Measurements from ENCODE around the gene PDE6B. TPM values are rescaled to one million over a fixed set of nuclear protein-coding genes. Genes with fewer than 3 reads are reported as not detected.
A peak's percentile ranks its signal among the peaks of the same experiment; 100 is the strongest.

The PDE6B gene
- polyA plus RNA-seq, 1 donor from 2014 or later = 16.6 TPM

DNA sequence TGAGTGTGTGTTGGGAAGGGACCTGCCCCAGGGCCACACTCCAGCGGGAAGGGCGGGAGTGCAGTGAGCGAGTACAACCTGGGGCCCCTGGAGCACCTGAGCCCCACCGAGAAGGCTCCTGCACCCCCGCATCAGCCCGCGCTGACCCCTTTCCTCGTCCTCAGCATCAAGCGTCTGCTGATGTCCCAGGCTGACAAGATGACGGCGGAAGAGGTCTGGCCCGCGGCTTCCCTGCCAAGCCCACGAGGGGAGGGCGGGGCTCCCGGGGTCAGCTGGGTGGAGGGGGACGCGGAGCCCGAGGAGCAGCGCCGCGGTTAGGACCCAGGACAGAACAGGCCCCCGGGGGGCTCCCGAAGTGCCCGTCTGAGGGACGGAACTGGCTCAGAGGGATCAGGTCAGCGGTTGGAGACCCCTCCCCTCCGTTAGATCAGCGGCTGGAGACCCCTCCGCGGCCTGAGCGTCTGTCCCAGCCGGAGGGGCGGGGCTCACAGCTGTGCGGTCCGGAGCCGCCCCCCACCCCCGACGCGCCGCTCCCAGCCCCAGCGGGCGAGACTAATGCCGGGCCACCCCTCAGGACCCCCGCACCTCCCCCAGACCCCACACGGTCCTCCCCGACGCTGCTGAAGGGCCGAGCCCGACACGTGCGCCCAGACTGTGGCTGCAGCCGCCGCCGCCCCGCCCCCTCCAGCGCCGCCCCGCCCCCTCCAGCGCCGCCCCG, 55.7 kb downstream of the PDE6B start:
- Mint-ChIP-seq H3K4me1 (peaks cover 3 to 12% (median 11%) of the 10 kb centered on the region in 3 donors), H3K36me3 (peaks cover 2% of the 10 kb centered on the region), H3K27me3 (peaks cover 1% of the 10 kb centered on the region), H3K9me3 (no peaks in the 10 kb centered on the region), H3K4me3 (peak overlapping the region in 3 of 4 donors; percentile 74 to 88 (median 79)), H3K27ac (peak overlapping the region in 2 of 3 donors; percentile 26 to 77)

DNA sequence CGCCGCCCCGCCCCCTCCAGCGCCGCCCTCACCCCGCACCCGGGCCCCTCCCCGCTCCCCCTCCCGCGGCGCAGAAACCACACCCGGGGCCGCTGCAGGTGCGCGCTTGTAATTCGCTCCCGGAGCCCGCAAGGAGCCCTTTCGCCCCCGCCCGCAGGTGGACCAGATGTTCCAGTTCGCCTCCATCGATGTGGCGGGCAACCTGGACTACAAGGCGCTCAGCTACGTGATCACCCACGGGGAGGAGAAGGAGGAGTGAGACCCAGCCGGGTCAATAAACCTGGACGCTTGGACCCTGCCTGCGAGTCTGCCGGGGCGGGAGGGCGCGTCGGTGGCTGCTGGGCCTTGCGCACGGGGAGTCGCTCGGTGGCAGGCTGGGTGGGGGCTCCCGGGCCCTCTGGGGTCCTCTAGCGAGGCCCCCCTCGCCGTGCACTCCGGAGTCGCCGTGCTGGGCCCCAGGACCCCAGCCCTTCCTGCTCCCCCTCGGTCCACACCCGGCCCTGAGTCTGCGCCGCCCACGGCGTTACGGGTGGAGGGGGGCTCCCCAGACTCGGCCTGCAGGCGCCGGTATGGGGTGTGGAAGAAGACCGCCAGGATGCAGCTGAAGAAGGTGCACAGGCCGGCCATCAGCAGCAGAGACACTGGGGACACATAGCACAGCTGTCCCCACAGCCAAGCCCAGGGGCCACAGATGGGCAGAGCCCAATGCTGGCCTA, 56.5 kb downstream of the PDE6B start:
- Mint-ChIP-seq H3K4me3 (peak overlapping the region in 2 of 4 donors; percentile 63 to 86), H3K9me3 (no peaks in the 10 kb centered on the region), H3K4me1 (peaks cover 0 to 11% (median 10%) of the 10 kb centered on the region in 3 donors), H3K27ac (no peak overlapping the region), H3K27me3 (peaks cover under 1% of the 10 kb centered on the region), H3K36me3 (peaks cover 2% of the 10 kb centered on the region)

DNA sequence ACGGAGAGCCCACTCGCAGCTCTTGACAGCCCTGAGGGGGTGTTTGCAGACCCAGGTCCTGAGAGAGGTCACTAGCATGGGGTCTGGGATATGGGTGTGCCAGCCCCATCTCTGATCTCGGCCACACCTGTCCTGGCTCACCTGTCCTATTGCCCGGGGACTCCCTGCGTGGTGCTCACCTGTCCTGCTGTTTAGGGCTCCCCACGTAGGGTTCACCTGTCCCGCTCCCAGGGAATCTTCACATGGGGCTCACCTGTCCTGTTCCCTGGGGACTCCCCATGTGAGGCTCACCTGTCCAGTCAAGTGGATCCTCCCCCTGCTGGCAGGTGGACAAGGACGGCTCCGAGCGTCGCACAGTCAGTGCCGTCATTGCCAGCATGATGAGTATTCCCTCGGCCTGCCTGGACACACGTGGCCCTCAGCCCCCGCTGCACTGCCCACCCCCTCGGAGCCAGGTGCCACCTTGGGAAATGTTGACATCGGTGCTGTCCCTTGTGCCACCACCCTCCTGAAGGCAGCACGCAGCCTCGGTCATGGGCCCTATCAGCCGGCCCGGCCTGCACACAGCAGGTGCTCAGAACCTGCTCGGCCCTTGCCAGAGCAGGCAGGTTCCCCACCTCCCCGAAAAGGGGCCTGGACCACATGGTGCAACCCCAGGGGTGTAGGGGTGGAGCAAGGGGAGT, 57.3 kb downstream of the PDE6B start:
- Mint-ChIP-seq H3K27me3 (peaks cover 4% of the 10 kb centered on the region), H3K9me3 (no peaks in the 10 kb centered on the region), H3K36me3 (peaks cover 2% of the 10 kb centered on the region), H3K27ac (no peak overlapping the region), H3K4me1 (peaks cover 0 to 11% (median 6%) of the 10 kb centered on the region in 3 donors), H3K4me3 (peak overlapping the region in 2 of 4 donors; percentile 33 to 86)

DNA sequence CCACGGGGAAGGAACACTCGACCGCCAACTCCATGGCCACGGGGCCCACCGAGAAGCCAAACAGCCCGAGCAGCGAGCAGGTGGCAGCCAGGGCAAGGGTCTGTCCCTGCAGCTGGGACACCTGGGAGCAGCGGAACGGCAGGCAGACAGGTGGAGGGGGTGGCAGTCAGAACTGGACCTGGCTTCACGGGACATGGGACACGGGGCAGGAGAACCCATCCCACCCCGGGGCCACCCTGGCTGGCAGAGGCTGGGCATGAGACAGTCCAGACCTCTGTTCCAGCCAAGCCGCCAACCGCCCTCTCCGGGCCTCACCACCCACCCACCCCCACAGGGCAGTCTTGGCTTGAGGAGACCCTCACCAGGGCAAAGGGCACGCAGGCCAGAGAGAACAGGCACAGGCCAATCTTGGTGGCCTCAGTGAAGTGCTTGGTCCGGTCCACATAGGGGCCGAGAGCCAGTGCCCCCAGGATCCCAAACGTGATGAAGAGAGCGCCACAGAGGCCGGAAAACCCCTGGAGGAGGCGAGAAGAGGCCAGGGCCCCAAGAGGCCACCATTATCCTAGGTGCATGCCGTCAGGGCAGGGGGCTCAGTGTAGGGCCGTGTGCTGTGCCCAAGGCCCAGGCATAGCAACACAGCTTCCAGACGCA, 58.0 kb downstream of the PDE6B start:
- Mint-ChIP-seq H3K36me3 (peaks cover 1% of the 10 kb centered on the region), H3K4me3 (peak overlapping the region in 1 of 4 donors; percentile 79), H3K27me3 (peaks cover 8% of the 10 kb centered on the region), H3K9me3 (no peaks in the 10 kb centered on the region), H3K27ac (peak overlapping the region in 1 of 3 donors; percentile 53), H3K4me1 (peaks cover 0 to 7% (median 3%) of the 10 kb centered on the region in 3 donors)

DNA sequence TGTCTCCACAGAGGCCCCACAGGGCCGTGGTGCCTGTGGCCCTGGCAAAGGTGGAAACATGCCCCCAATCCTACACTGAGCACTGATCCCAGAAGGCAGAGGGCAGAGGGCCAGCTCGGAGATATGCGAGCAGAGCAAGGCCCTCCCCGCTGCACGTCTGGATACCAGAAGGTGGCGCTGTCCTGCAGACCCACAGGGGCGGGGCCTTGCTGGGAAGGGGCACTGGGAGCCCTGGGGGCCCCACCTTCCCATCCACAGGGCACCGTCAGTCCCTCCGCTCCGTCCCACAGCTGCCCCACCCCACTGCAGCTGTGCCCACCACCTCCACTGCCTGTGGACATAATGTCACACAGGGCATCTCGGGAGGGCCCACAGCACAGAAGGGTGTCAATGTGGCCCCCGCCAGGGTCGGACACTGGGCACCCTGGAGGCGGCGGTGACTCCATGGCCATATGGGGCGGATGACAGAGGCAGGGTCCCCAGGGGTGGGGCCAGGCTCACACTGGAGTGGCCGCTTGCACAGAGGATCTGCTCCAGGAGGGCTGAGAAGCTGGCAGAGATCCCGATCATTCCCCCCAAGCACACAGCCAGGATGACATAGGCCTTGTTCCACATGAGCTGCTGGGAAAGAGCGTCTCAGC, 58.7 kb downstream of the PDE6B start:
- H3K27me3 Mint-ChIP-seq = peaks cover 8% of the 10 kb centered on the region
- H3K4me1 Mint-ChIP-seq = peaks cover 0 to 7% (median 3%) of the 10 kb centered on the region in 3 donors
- no peak overlapping the region for H3K4me3 Mint-ChIP-seq
- H3K9me3 Mint-ChIP-seq = no peaks in the 10 kb centered on the region
- peaks cover 1% of the 10 kb centered on the region for H3K36me3 Mint-ChIP-seq
- peak overlapping the region in 1 of 3 donors; percentile 53 for H3K27ac Mint-ChIP-seq

DNA sequence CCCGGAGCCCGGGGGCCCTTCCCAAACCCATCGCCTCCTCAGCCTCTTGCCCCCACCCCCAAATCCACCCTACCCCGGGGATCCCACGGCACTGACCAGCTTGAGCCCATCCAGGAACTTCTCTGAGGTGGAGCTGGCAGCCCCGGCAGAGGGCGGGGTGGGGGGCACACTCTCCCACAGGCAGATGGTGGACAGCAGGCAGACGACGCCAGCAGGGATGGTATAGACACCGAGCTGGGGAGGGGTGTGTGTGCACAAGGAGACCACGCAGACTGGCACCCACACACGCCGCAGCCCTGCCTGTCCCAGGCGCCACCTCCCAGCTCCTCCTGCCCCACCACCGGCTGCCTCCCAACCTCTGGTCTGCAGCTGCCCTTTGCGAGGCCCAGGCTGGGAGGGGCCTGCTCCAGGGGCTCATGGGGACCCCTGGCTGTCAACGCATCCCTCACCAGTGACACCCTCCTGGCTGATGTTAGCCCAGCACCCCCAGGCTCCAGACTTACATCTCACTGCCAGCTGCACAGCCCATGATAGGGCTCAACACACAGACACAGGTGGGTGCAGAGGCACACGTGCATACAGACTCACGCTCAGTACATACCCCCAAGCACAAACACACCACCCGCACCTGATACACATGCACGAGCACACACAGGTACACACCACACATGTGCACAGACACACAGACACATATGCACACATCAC, 59.4 kb downstream of the PDE6B start:
- peak overlapping the region in 1 of 4 donors; percentile 22 for H3K4me3 Mint-ChIP-seq

DNA sequence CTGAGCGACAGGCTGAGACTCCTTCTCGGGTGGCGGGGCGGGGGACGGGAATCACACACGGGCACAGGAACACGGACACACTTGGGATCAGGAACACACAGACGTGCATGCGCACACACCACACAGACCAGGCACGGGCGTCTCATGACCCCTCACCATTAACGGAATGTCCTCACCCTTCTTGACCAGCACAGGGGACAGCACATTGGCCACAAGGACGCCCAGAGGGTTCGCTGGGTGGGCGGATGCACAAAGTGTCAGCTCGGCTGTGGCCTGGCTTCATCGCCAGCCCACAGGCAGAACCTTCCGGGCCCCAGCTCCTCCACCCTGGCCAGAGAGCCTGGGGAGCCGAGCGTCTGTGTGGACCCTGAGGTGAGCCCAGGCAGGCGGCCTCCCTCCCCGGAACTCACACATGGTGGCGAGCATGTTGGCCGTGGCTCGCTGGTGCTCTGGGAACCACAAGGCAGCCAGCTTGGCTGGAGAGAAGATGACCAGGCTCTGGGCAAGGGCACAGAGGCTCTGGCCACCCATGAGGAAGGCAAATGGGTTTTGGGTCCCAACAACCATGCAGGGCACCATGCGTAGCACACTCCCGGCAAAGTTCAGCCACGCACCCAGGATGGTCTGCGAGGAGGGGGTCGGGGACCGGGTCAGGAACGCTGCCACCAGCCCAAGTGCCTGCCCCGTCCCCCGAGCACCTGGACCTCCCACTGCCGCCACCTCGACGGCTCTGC, 60.5 kb downstream of the PDE6B start:
- H3K4me1 Mint-ChIP-seq = peaks cover 0 to 4% (median 4%) of the 10 kb centered on the region in 3 donors
- peaks cover 11% of the 10 kb centered on the region for H3K27me3 Mint-ChIP-seq
- H3K4me3 Mint-ChIP-seq = no peak overlapping the region
- peaks cover 1% of the 10 kb centered on the region for H3K36me3 Mint-ChIP-seq
- no peak overlapping the region for H3K27ac Mint-ChIP-seq
- H3K9me3 Mint-ChIP-seq = no peaks in the 10 kb centered on the region

More for the DNA sequence above, 59.4 kb downstream of the PDE6B start:
- Mint-ChIP-seq H3K9me3 (no peaks in the 10 kb centered on the region), H3K36me3 (peaks cover 1% of the 10 kb centered on the region), H3K27me3 (peaks cover 8% of the 10 kb centered on the region), H3K4me1 (peaks cover 0 to 7% (median 2%) of the 10 kb centered on the region in 3 donors), H3K27ac (peak overlapping the region in 1 of 3 donors; percentile 8)

DNA sequence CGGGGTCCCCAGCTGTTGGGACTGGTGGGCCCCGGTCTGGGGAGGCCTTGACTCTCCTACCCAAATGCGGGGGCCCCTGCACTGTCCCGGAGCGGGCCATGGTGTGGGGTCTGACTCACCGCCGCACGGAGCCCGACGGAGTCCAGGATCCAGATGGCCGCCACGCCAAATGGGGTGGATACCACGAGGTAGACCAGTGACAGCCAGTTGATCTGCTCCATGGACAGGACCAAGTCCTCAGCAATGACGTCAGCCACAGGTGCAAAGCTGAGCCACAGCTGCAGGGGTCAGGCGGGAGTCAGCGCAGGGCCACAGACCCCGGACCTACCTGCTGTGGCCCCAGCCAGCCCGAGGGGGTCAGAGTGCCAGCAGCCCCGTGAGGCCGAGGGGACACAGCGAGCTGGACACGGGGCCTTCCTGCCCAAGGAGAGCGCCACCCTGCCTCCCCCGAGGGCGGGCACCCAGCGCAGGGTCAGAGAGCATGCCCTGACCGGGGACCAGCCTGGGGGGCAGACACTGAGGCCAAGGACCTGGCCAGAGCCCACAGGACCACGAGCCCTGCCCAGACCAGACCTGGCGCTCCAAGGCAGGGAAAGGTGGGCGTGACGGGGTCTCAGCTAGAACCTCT, 61.2 kb downstream of the PDE6B start:
- Mint-ChIP-seq H3K27ac (no peak overlapping the region), H3K36me3 (peaks cover 1% of the 10 kb centered on the region), H3K4me3 (no peak overlapping the region), H3K4me1 (peaks cover 0 to 4% (median 4%) of the 10 kb centered on the region in 3 donors), H3K9me3 (no peaks in the 10 kb centered on the region), H3K27me3 (peaks cover 11% of the 10 kb centered on the region)

DNA sequence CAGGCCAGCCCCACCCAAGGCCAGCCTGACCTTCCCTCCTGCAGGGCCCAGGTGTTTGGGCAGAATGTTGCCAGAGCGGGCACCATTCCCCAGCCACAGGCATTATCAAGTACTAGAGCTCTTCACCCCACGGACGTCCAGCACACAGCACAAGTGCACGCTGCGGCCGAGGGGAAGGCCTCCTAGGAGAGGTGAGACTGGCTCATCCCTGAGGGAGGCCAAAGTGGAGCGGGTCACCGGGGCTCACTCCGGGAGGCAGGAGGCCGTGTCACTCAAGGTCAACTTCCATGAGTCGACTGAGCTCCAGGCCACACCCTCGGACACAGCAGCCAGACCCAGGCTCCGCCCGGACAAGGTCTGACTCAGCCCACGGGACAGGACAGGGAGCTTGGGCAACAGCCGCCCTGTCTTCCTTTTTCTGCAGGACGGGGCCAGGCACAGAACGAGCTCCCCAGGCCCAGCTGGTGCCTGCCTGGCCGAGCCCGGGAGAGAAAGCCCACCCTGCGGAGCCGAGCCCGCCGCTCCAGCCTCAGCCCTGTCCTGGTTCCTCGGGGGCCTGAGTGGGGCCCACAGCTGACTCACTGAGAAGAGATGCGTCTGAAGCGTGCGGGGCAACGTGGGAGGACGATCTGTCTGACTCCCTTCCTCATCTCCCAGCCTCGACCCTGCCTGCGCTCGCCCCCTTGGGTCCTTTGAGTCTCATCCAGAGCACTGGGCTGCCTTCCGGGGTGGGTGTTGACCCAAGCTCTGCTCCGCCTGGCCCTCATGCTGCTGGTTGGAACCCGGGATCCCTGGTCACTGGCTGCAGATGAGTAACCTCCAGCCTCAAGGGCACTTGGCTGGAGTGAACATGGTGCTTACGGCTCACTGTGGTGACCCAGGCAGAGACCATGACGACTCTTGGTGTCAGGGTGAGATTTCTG, 61.9 kb downstream of the PDE6B start:
- Mint-ChIP-seq H3K27me3 (peaks cover 13% of the 10 kb centered on the region), H3K4me1 (peaks cover 0 to 4% (median 4%) of the 10 kb centered on the region in 3 donors), H3K9me3 (no peaks in the 10 kb centered on the region), H3K27ac (no peak overlapping the region), H3K36me3 (peaks cover 1% of the 10 kb centered on the region), H3K4me3 (peak overlapping the region in 1 of 4 donors; percentile 12)

DNA sequence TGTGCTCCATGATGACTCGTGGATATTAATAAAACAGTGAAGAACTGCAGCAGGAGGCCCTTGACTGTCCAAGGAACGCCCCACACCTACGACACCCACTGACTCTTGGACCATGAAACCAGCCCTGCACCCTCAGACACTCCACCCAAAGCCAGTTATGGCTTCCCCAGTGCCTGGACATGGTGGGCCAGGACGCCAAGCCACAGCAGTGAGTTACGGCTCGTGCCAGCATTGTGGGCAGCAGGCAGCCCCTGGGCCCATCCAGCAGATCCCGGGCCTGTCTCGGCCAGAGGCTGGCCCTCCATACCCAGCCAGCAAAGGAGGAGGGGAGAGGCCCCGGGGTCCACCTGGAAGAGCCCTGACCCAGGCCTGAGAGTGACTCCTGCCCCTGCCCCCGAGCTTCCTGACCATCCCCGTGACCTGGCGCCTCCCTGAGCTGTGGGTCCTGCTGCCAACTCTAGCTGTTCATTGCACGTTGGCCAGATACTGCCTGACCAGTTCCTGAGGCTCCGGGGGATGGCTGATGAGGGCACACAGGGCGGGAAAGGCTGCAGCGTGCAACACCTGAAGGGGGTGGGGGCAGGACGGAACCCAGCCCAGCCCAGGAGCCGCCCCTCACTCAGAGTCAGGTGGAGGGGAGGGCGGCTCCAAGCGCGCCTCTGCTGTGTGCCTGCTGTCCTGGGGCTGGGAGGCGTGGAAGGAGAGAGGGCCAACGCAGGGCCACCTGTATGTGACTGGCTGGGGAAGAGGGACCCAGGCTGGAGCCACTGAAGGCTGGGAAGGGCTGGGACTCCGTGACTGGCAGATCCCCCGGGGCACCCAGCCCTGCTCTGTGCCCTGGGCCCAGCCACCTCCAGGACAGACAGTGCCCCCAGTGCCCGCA, 62.8 kb downstream of the PDE6B start:
- H3K4me1 Mint-ChIP-seq = peaks cover 0 to 4% (median 4%) of the 10 kb centered on the region in 3 donors
- peaks cover 13% of the 10 kb centered on the region for H3K27me3 Mint-ChIP-seq
- H3K36me3 Mint-ChIP-seq = peaks cover 1% of the 10 kb centered on the region
- H3K9me3 Mint-ChIP-seq = no peaks in the 10 kb centered on the region
- peak overlapping the region in 3 of 4 donors; percentile 12 to 67 (median 37) for H3K4me3 Mint-ChIP-seq
- no peak overlapping the region for H3K27ac Mint-ChIP-seq

DNA sequence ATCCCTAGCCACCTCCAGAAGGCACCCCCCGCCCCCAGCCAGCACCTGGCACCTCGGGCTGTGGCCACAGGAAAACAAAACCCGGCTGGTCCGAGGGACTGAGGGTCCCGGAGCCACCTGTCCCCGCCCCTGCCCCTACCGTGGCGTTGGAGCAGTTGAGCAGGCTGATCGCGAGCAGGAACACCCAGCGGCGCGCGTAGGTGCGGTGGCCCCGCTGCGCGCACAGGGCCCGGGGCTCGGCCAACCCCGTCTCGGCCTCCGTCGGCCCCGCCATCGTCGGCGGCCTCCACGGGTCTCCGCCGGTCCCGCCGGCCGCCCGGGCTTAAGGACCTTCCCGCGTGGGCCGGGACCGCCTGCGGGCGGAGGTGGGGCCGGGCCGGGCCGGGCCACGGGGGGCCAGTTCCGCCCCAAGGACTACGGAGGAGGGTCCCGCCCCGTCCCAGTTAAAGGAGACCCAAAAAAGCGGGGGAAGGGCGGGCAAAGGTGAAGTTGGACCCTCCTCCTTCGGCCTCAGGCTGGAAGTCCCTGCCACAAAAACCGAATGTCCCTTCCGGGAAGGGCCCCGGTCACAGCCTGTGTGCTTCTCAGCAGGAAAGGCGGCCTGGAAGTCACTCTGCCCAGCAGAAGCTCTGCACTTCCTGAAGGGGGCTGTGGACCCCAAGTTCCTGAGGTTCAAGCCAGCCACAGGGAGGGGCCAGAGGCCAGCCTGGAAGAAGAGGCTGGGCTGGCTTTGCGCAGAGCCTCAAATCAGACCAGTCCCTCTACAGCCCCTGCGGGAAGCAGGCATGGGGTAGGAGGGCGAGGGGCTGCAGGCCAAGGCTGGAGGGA, 63.7 kb downstream of the PDE6B start, which contains the start of gene SLC49A3:
Gene SLC49A3, minus strand, starts transcription at position 298 of the 828 bp plus-strand sequence. Its CDS starts 24 bp downstream, at position 274.
- no peak within 1 kb of the TSS for H3K27ac Mint-ChIP-seq
- H3K4me3 Mint-ChIP-seq = peak within 1 kb of the TSS in 3 of 4 donors; percentile 12 to 73 (median 67)
- H3K36me3 Mint-ChIP-seq = peaks cover 1% of the 10 kb centered on the region
- peaks cover 0 to 4% (median 4%) of the 10 kb centered on the region in 3 donors for H3K4me1 Mint-ChIP-seq
- H3K9me3 Mint-ChIP-seq = no peaks in the 10 kb centered on the region
- peaks cover 13% of the 10 kb centered on the region for H3K27me3 Mint-ChIP-seq
